RWPE2 (cell line): ENCODE data around the gene CTBP1.
A peak's percentile ranks its signal among the peaks of the same experiment; 100 is the strongest.

Experiments
- ATAC-seq: fragments of 200-7000 bp; cut with Tn5 transposase; 3 replicates; pipeline ENCODE4 v1.9.1; 2021; ENCODE audit warnings: low read depth
- DNase-seq: peaks from one replicate; pipeline ENCODE4 v3.0.0-alpha.2; 2020; ENCODE audit warnings: low spot score
- H3K27ac ChIP-seq: fragments of 450-650 bp; 2 replicates; pipeline ENCODE4 v1.5.1; 2017; ENCODE audit warnings: mild to moderate bottlenecking; ENCODE audit not compliant: poor library complexity, severe bottlenecking
- H3K27me3 ChIP-seq: fragments of 250-450 bp; sonication (Bioruptor Pico); 2 replicates; pipeline ENCODE4 v1.5.1; 2021; ENCODE audit warnings: mild to moderate bottlenecking, moderate library complexity; ENCODE audit not compliant: insufficient read depth, poor library complexity, severe bottlenecking
- H3K36me3 ChIP-seq: fragments of 250-450 bp; sonication (Bioruptor Pico); 2 replicates; pipeline ENCODE4 v1.5.1; 2020; ENCODE audit warnings: low read depth, mild to moderate bottlenecking, moderate library complexity
- H3K4me1 ChIP-seq: fragments of 250-450 bp; sonication (Bioruptor Pico); 2 replicates; pipeline ENCODE4 v1.5.1; 2021; ENCODE audit warnings: mild to moderate bottlenecking, moderate library complexity; ENCODE audit not compliant: insufficient read depth, poor library complexity, severe bottlenecking
- H3K4me3 ChIP-seq: fragments of 250-450 bp; sonication (Bioruptor Pico); 2 replicates; pipeline ENCODE4 v1.5.1; 2021; ENCODE audit warnings: mild to moderate bottlenecking, moderate library complexity; ENCODE audit not compliant: severe bottlenecking
- H3K9me3 ChIP-seq: fragments of 250-450 bp; sonication (Bioruptor Pico); 2 replicates; pipeline ENCODE4 v1.5.1; 2021; ENCODE audit warnings: mild to moderate bottlenecking, moderate library complexity; ENCODE audit not compliant: severe bottlenecking
- CTCF ChIP-seq: fragments of 450-650 bp; IDR thresholded peaks from one replicate; pipeline ENCODE4 v1.5.1; 2017; ENCODE audit warnings: mild to moderate bottlenecking, moderate library complexity; ENCODE audit not compliant: poor library complexity, severe bottlenecking

CTBP1 gene

GRCh38 chr4:1249148-1249730 lies 309 bp upstream of the CTBP1 start:
- Histone ChIP-seq H3K27ac (peak overlapping the region; percentile 93), H3K36me3 (peaks cover 19% of the 10 kb centered on the region), H3K9me3 (peaks cover 22% of the 10 kb centered on the region)

GRCh38 chr4:1247864-1248244 lies 1.1 kb downstream of the CTBP1 start:
- no peak for TF ChIP-seq CTCF

More at GRCh38 chr4:1249148-1249730, 309 bp upstream of the CTBP1 start:
- ATAC-seq (peak; percentile 45), DNase-seq (peak; percentile 76)
- TF ChIP-seq CTCF: no peak
- H3K4me3 ChIP-seq: peak overlapping the region; percentile 78
- H3K4me1 ChIP-seq: peaks cover 16% of the 10 kb centered on the region
- H3K27me3 ChIP-seq: no peaks in the 10 kb centered on the region

GRCh38 chr4:1246901-1247863 lies 1.7 kb downstream of the CTBP1 start:
- Histone ChIP-seq H3K27ac (peak overlapping the region; percentile 93), H3K27me3 (no peaks in the 10 kb centered on the region), H3K4me1 (peaks cover 16% of the 10 kb centered on the region), H3K9me3 (peaks cover 11% of the 10 kb centered on the region), H3K4me3 (peak overlapping the region; percentile 78), H3K36me3 (peaks cover 28% of the 10 kb centered on the region)
- DNase-seq (peak; percentile 49), ATAC-seq (peak; percentile 8; the same call in 1 of the 3 replicates)
- TF ChIP-seq CTCF: no peak

More at GRCh38 chr4:1247864-1248244, 1.1 kb downstream of the CTBP1 start:
- DNase-seq: peak; percentile 61
- peaks cover 29% of the 10 kb centered on the region for H3K36me3 ChIP-seq
- ATAC-seq: peak; percentile 55; the same call in 1 of the 3 replicates
- H3K27ac ChIP-seq: peak overlapping the region; percentile 93
- peak overlapping the region; percentile 78 for H3K4me3 ChIP-seq
- H3K4me1 ChIP-seq: peaks cover 16% of the 10 kb centered on the region
- H3K9me3 ChIP-seq: peaks cover 11% of the 10 kb centered on the region
- H3K27me3 ChIP-seq: no peaks in the 10 kb centered on the region

- H3K36me3 ChIP-seq: peaks cover 25% of the 10 kb centered on the region
- no peaks in the 10 kb centered on the region for H3K27me3 ChIP-seq
- H3K27ac ChIP-seq: peak overlapping the region; percentile 93
- peaks cover 7% of the 10 kb centered on the region for H3K9me3 ChIP-seq
- peak overlapping the region; percentile 78 for H3K4me3 ChIP-seq
- H3K4me1 ChIP-seq: peaks cover 16% of the 10 kb centered on the region
- ATAC-seq (no peak), DNase-seq (peak; percentile 60)
- no peak for TF ChIP-seq CTCF
Observed at GRCh38 chr4:1246111-1246881, 2.6 kb downstream of the CTBP1 start.
